T-helper 1 cell treated with Interleukin-12 subunit alpha and Interleukin-12 subunit beta and Interleukin-4 antibody, amounts not matched to agents 30 μg/mL and 1 μg/mL, for 36 hours (primary cell): ENCODE data around the gene GNG12.
A peak's percentile ranks its signal among the peaks of the same experiment; 100 is the strongest.

Experiments used
- H3K27ac Mint-ChIP-seq: one replicate; pipeline ENCODE4 v1.8.0; 2021; ENCODE audit warnings: mild to moderate bottlenecking, mixed read lengths
- H3K27me3 Mint-ChIP-seq: one replicate; pipeline ENCODE4 v1.8.0; 2021; ENCODE audit warnings: low read depth, mixed read lengths
- H3K36me3 Mint-ChIP-seq: one replicate; pipeline ENCODE4 v1.8.0; 2021; ENCODE audit warnings: low read depth, mixed read lengths
- H3K4me1 Mint-ChIP-seq: one replicate; pipeline ENCODE4 v1.8.0; 2021; ENCODE audit warnings: low read depth, mixed read lengths
- H3K4me3 Mint-ChIP-seq: one replicate; pipeline ENCODE4 v1.8.0; 2021; ENCODE audit warnings: mild to moderate bottlenecking, moderate library complexity, mixed read lengths
- H3K9me3 Mint-ChIP-seq: one replicate; pipeline ENCODE4 v1.8.0; 2021; ENCODE audit warnings: mixed read lengths

Gene GNG12

DNA sequence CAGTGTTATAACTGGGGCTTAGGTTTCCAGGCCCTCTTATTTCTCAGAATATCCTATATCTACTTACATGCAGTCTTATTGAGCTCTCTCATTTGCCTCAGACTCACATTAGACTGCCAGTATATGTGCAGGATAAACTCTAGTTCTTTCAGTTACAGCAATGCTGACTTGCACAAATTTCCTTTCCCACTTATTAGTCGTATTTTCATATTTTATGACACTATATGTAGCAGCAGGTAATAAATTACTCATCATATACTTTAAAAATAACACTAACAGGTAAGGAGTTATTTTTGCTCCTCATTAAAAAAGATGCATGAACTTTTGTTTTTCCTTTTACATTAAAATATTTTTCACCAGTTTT, 82.6 kb downstream of the GNG12 start:
- H3K9me3 Mint-ChIP-seq: no peaks in the 10 kb centered on the region
- no peak overlapping the region for H3K4me3 Mint-ChIP-seq
- peaks cover 10% of the 10 kb centered on the region for H3K27me3 Mint-ChIP-seq
- H3K4me1 Mint-ChIP-seq: peaks cover 19% of the 10 kb centered on the region
- H3K27ac Mint-ChIP-seq: no peak overlapping the region
- no peaks in the 10 kb centered on the region for H3K36me3 Mint-ChIP-seq

- peaks cover 10% of the 10 kb centered on the region for H3K27me3 Mint-ChIP-seq
- no peak overlapping the region for H3K27ac Mint-ChIP-seq
- no peaks in the 10 kb centered on the region for H3K9me3 Mint-ChIP-seq
- peaks cover 19% of the 10 kb centered on the region for H3K4me1 Mint-ChIP-seq
- no peak overlapping the region for H3K4me3 Mint-ChIP-seq
- H3K36me3 Mint-ChIP-seq: no peaks in the 10 kb centered on the region
Measured at GRCh38 chr1:67749844-67750690, 83.2 kb downstream of the GNG12 start.

- no peak overlapping the region for H3K27ac Mint-ChIP-seq
- no peak overlapping the region for H3K4me3 Mint-ChIP-seq
- no peaks in the 10 kb centered on the region for H3K9me3 Mint-ChIP-seq
- peaks cover 17% of the 10 kb centered on the region for H3K27me3 Mint-ChIP-seq
- no peaks in the 10 kb centered on the region for H3K36me3 Mint-ChIP-seq
- peaks cover 16% of the 10 kb centered on the region for H3K4me1 Mint-ChIP-seq
Measured at GRCh38 chr1:67749263-67749843, 83.9 kb downstream of the GNG12 start.

- H3K4me1 Mint-ChIP-seq: peaks cover 11% of the 10 kb centered on the region
- no peaks in the 10 kb centered on the region for H3K9me3 Mint-ChIP-seq
- H3K36me3 Mint-ChIP-seq: no peaks in the 10 kb centered on the region
- no peak overlapping the region for H3K4me3 Mint-ChIP-seq
- no peak overlapping the region for H3K27ac Mint-ChIP-seq
- peaks cover 21% of the 10 kb centered on the region for H3K27me3 Mint-ChIP-seq
Measured at GRCh38 chr1:67748630-67749029, 84.6 kb downstream of the GNG12 start.

DNA sequence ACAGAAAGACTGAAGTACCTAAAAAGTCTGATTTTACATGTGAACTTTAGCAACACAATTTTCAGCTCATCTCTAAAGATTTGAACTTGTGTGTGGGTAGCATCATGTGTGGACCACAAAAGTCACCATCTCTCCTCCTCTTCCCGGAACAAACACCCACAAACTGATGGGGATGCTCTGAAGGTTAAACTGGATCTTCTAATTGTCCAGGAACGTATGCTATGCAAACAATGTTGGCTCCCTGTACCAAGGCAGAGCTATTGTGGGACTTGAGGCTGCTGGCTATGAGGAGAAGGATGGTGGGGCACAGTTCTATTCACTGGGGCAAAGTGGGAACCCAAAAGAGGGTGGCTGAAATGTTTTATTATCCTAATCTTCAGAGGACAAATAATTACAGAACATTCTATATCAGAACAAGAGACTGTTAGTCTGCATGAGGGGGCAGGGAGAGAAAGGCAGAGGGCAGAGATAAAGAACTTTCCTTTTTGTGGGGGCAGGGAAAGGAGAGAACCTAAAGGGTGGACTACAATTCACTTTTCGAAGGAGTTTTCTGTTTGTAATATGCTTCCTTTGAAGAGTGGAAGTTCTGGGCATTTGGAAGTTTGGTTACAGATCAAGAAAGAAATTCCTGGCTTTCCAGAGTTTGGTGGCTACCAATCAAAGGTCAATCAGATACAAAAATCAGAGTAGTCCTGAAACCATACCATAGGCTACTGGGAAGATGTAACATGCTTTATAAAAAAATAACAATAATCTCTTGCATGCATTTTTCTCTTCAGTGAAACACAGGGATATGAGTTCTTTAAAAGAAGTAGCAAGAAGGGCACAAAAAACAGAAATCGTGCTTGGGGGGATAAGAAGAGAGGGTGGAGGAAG, 85.4 kb downstream of the GNG12 start:
- Mint-ChIP-seq H3K36me3 (no peaks in the 10 kb centered on the region), H3K4me1 (peaks cover 11% of the 10 kb centered on the region), H3K4me3 (no peak overlapping the region), H3K9me3 (no peaks in the 10 kb centered on the region), H3K27ac (no peak overlapping the region), H3K27me3 (peaks cover 21% of the 10 kb centered on the region)

GRCh38 chr1:67745875-67746698, 87.2 kb downstream of the GNG12 start:
- no peaks in the 10 kb centered on the region for H3K9me3 Mint-ChIP-seq
- peaks cover 23% of the 10 kb centered on the region for H3K27me3 Mint-ChIP-seq
- H3K4me1 Mint-ChIP-seq: peaks cover 11% of the 10 kb centered on the region
- H3K27ac Mint-ChIP-seq: no peak overlapping the region
- no peaks in the 10 kb centered on the region for H3K36me3 Mint-ChIP-seq
- no peak overlapping the region for H3K4me3 Mint-ChIP-seq

DNA sequence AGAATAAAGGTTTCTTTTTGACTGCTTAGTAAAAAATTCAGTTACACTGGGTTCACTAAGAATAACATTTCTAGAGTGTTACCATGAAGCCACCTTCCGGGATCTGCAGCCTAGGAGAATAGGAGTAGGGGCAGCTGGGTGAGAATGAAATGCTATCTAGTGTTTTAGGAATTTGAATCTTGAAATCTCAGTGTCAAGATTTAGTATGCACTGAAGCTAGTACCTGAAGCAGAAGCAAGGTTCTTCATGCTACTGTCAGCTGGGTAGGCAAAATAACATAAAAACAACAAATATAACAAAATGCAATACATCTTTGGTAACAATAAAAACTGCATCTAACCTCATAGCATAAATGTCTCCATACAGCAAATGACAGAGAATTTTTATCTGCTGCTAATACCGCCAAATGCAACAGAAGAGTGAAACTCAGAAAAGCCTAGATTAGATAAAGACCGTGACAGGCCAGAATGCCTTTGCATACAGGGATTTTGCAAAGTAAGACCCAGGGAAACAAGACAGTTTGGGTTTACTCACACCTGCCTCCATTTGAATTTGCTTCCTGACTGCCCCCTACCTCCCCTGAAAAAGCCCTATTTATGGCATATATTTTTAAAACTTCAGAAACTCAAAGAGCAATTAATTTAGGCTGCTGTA, 90.1 kb downstream of the GNG12 start:
- Mint-ChIP-seq H3K36me3 (no peaks in the 10 kb centered on the region), H3K4me1 (peaks cover 7% of the 10 kb centered on the region), H3K27me3 (peaks cover 24% of the 10 kb centered on the region), H3K4me3 (no peak overlapping the region), H3K9me3 (no peaks in the 10 kb centered on the region), H3K27ac (no peak overlapping the region)

- no peaks in the 10 kb centered on the region for H3K36me3 Mint-ChIP-seq
- peaks cover 18% of the 10 kb centered on the region for H3K27me3 Mint-ChIP-seq
- H3K9me3 Mint-ChIP-seq: no peaks in the 10 kb centered on the region
- H3K27ac Mint-ChIP-seq: no peak overlapping the region
- peaks cover 3% of the 10 kb centered on the region for H3K4me1 Mint-ChIP-seq
- no peak overlapping the region for H3K4me3 Mint-ChIP-seq
Measured at GRCh38 chr1:67741736-67742135, 91.5 kb downstream of the GNG12 start.

- no peaks in the 10 kb centered on the region for H3K36me3 Mint-ChIP-seq
Measured at GRCh38 chr1:67741121-67741520, 92.1 kb downstream of the GNG12 start.

DNA sequence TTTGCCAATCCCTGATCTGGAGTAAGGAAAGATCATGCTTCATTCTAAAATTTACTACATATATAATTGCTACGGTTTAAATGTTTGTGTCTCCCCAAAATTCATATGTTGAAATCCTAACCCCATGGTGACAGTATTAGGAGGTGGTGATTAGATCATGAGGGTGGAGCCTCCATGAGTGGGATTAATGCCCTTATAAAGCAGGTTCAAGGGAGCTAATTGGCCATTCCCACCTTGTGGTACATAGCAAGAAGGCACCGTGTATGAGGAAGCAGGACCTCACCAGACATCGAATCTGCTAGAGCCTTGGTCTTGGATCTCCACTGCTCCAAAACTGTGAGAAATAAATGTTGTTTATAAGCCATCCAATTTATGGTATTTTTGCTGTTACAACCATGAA, 92.7 kb downstream of the GNG12 start:
- Mint-ChIP-seq H3K9me3 (no peaks in the 10 kb centered on the region), H3K27ac (no peak overlapping the region), H3K36me3 (no peaks in the 10 kb centered on the region), H3K4me1 (peaks cover 12% of the 10 kb centered on the region), H3K27me3 (peaks cover 13% of the 10 kb centered on the region), H3K4me3 (no peak overlapping the region)

More at GRCh38 chr1:67741121-67741520, 92.1 kb downstream of the GNG12 start:
- Mint-ChIP-seq H3K27me3 (peaks cover 18% of the 10 kb centered on the region), H3K4me3 (no peak overlapping the region), H3K4me1 (peaks cover 7% of the 10 kb centered on the region), H3K27ac (no peak overlapping the region), H3K9me3 (no peaks in the 10 kb centered on the region)

DNA sequence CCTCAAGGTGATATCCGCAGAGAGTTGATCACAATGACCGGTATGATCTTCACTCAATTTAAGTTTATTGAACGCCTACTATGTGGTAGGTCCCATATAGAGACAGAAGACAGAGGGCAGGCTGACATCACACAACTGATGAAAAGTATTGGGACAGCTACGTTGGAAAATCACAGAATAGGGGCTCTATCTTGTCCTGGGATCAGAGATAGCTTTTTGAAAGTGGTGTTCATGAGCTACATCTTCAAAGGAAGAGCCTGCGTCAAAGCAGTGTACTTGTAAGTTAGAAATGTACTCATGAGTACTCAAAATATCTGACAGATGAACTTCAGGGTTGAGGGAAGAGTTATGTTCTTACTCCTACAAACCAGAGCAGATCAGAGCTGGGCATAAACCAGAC, 93.9 kb downstream of the GNG12 start:
- Mint-ChIP-seq H3K4me3 (no peak overlapping the region), H3K27me3 (peaks cover 7% of the 10 kb centered on the region), H3K4me1 (peaks cover 12% of the 10 kb centered on the region), H3K36me3 (no peaks in the 10 kb centered on the region), H3K9me3 (no peaks in the 10 kb centered on the region), H3K27ac (no peak overlapping the region)

DNA sequence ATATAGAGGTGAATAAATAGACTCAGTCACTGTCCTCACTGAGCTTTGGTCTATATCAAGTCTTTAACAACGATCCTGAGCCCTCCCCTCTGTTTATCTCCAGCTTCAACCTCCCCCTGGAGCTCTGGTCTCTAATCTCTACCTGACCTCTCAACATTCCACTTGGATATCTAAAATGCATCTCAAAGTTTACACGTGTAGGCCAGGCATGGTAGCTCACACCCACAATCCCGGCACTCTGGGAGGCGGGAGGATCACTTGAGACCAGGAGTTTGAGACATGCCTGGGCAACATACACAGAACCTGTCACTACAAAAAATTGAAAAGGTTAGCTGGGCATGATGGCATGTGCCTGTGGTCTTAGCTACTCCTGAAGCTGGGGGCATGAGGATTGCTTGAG, 94.9 kb downstream of the GNG12 start:
- H3K27ac Mint-ChIP-seq: no peak overlapping the region
- no peak overlapping the region for H3K4me3 Mint-ChIP-seq
- H3K27me3 Mint-ChIP-seq: peaks cover 3% of the 10 kb centered on the region
- no peaks in the 10 kb centered on the region for H3K9me3 Mint-ChIP-seq
- H3K36me3 Mint-ChIP-seq: no peaks in the 10 kb centered on the region
- peaks cover 15% of the 10 kb centered on the region for H3K4me1 Mint-ChIP-seq

DNA sequence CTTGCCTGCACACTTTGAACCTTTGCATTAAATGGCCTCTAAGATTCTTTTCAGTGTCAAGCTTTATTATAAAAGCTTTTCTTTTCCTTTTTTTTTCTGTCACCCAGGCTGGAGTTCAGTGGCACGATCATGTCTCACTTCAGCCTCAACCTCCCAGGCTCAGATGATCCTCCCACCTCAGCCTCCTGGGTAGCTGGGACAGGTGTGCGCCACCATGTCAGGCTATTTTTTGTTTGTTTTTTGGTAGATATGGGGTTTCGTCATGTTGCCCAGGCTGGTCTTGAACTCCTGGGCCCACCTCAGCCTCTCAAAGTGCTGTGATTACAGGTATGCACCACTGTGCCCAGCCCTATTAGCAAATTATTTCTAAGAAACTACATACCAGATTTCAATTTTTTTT, 95.4 kb downstream of the GNG12 start:
- Mint-ChIP-seq H3K36me3 (no peaks in the 10 kb centered on the region), H3K4me1 (peaks cover 19% of the 10 kb centered on the region), H3K4me3 (no peak overlapping the region), H3K27me3 (peaks cover 3% of the 10 kb centered on the region), H3K27ac (no peak overlapping the region), H3K9me3 (no peaks in the 10 kb centered on the region)

GRCh38 chr1:67736750-67737149, 96.5 kb downstream of the GNG12 start:
- Mint-ChIP-seq H3K4me1 (peaks cover 19% of the 10 kb centered on the region), H3K4me3 (no peak overlapping the region), H3K9me3 (no peaks in the 10 kb centered on the region), H3K27me3 (peaks cover 3% of the 10 kb centered on the region), H3K27ac (peak overlapping the region; percentile 26), H3K36me3 (no peaks in the 10 kb centered on the region)
